HepG2 (cell line): ENCODE results near the gene CYSRT1. TPM values are rescaled to one million over a fixed set of nuclear protein-coding genes. Genes with fewer than 3 reads are reported as not detected.

ENCODE experiments used
- FOSL2 ChIP-seq: sonication (generic); formaldehyde crosslinking; IDR thresholded peaks from 2 replicates; pipeline ENCODE4 v1.4.0; 2020; ENCODE audit warnings: missing genetic modification reagents
- HNF1B ChIP-seq: sonication (generic); formaldehyde crosslinking; IDR thresholded peaks from 2 replicates; pipeline ENCODE4 v1.5.1; 2020; ENCODE audit warnings: mild to moderate bottlenecking, moderate library complexity, missing genetic modification reagents
- HOXA9 ChIP-seq: sonication (generic); formaldehyde crosslinking; IDR thresholded peaks from 2 replicates; pipeline ENCODE4 v1.8.1; 2022; ENCODE audit warnings: missing genetic modification reagents, mild to moderate bottlenecking, moderate library complexity, borderline replicate concordance
- MXD4 ChIP-seq: IDR thresholded peaks from 2 replicates; pipeline ENCODE4 v1.6.1; 2016; ENCODE audit warnings: mild to moderate bottlenecking, missing biosample characterization, missing genetic modification reagents
- SKIL ChIP-seq: sonication (generic); formaldehyde crosslinking; IDR thresholded peaks from 2 replicates; pipeline ENCODE4 v1.8.0; 2022; ENCODE audit warnings: missing genetic modification reagents, mild to moderate bottlenecking, moderate library complexity, borderline replicate concordance
- TAF1 ChIP-seq: sonication (generic); formaldehyde crosslinking; IDR thresholded peaks from 2 replicates; pipeline ENCODE4 v1.4.0; 2020; ENCODE audit warnings: missing genetic modification reagents
- THAP7 ChIP-seq: sonication (generic); formaldehyde crosslinking; IDR thresholded peaks from 2 replicates; pipeline ENCODE4 v1.8.1; 2023; ENCODE audit warnings: mild to moderate bottlenecking, missing genetic modification reagents
- ZBTB2 ChIP-seq: sonication (generic); formaldehyde crosslinking; IDR thresholded peaks from 2 replicates; pipeline ENCODE4 v1.8.0; 2022; ENCODE audit warnings: low read depth, missing genetic modification reagents
- ZFAT ChIP-seq: sonication (generic); formaldehyde crosslinking; conservative IDR thresholded peaks from 2 replicates; pipeline ENCODE4 v1.8.1; 2023; ENCODE audit warnings: missing genetic modification reagents, inconsistent platforms
- ZFYVE20 ChIP-seq: sonication (generic); formaldehyde crosslinking; IDR thresholded peaks from 2 replicates; pipeline ENCODE4 v1.8.0; 2023; ENCODE audit warnings: low read depth, mild to moderate bottlenecking, moderate library complexity, missing genetic modification reagents, borderline replicate concordance
- ZHX2 ChIP-seq, 2 experiments: sonication (generic) in 1 of 2; formaldehyde crosslinking in 1 of 2; IDR thresholded peaks; 2 replicates each; pipeline versions ENCODE4 v1.6.1 to v1.9.0; 2014 to 2022; ENCODE audit warnings: antibody characterized with exemption in 1 of 2, borderline replicate concordance in 1 of 2, inconsistent platforms in 1 of 2, low read depth in 1 of 2, missing genetic modification reagents in 1 of 2
- ZNF704 ChIP-seq: sonication (generic); formaldehyde crosslinking; IDR thresholded peaks from 2 replicates; pipeline ENCODE4 v1.8.1; 2023; ENCODE audit warnings: mild to moderate bottlenecking, inconsistent platforms, moderate library complexity, missing genetic modification reagents, borderline replicate concordance
- polyA plus RNA-seq, 8 experiments: library from polyadenylated mRNA; depleted of rRNA in 3 of 8; stranded (reverse) in 7 of 8; unstranded in 1 of 8; fragments of >200 nt; fragmentation: Illumina TruSeq in 4 of 8; extraction: Trizol in 4 of 8; gene quantifications; 2 replicates each; pipeline versions ENCODE4 v1.2.1 to v1.2.3, GENCODE V29; 2011 to 2016; ENCODE audit warnings: low read depth in 4 of 8, missing spikeins in 1 of 8, mixed read lengths in 1 of 8; ENCODE audit not compliant: insufficient read depth in 1 of 8
- total RNA-seq, 5 experiments: library from RNA; depleted of rRNA; stranded (reverse); fragments of >200 nt; fragmentation: Illumina TruSeq; extraction: Trizol; gene quantifications; 2 replicates each; pipeline ENCODE4 v1.2.3, GENCODE V29; 2016; ENCODE audit warnings: low read depth in 1 of 5

Gene CYSRT1
- total and polyA plus RNA-seq, 2 of the 13 experiments (the other 11 are each of a cell fraction or from before 2014, with no cell fraction given), result 1.5 to 2.1 TPM

- TF ChIP-seq THAP7 (CRISPR knock-in tag), result peak; percentile 47; the same call in 1 of the 2 replicates
- peak; percentile 96 for TF ChIP-seq ZHX2 (IDR thresholded peaks at IDR 0.05; ENCODE audit: low read depth)
- peak; percentile 63; the same call in 1 of the 2 replicates for TF ChIP-seq ZHX2 (CRISPR knock-in tag; IDR thresholded peaks at IDR 0.05; ENCODE audit: borderline replicate concordance)
- peak; percentile 62 for TF ChIP-seq ZBTB2 (CRISPR knock-in tag)
- TF ChIP-seq MXD4 (CRISPR knock-in tag), result peak; percentile 87
- TF ChIP-seq ZFAT (CRISPR knock-in tag), result no peak
- peak; percentile 14; the same call in 1 of the 2 replicates for TF ChIP-seq FOSL2 (CRISPR knock-in tag)
- TF ChIP-seq ZNF704 (CRISPR knock-in tag), result peak; percentile 48; the same call in 1 of the 2 replicates
- 0 out of 2 replicates have a peak, but pooled peaks have one; percentile 72 for TF ChIP-seq ZFYVE20 (CRISPR knock-in tag)
- TF ChIP-seq TAF1, result peak; percentile 79
- no peak for TF ChIP-seq SKIL (CRISPR knock-in tag)
- TF ChIP-seq HOXA9 (CRISPR knock-in tag), result peak; percentile 54; the same call in 1 of the 2 replicates
- TF ChIP-seq HNF1B (CRISPR knock-in tag), result peak; percentile 83
These were observed 19.6 kb upstream of the CYSRT1 start, which contains the start of the genes NDOR1 and TMEM203 (continued) for GRCh38 chr9:137205126-137206069.
